Measurements from ENCODE around the gene DENND2A. TPM values are rescaled to one million over a fixed set of nuclear protein-coding genes. Genes with fewer than 3 reads are reported as not detected.

Gene DENND2A
- total RNA-seq, 1 donor from 2014 or later = 7.2 TPM

- intact Hi-C loops (cut with DNase I) = no loop called here
- peak; percentile 68 for DNase-seq (ENCODE audit: low spot score)
Observed at GRCh38 chr7:140655511-140656408, 15.1 kb upstream of the DENND2A start.

DNA sequence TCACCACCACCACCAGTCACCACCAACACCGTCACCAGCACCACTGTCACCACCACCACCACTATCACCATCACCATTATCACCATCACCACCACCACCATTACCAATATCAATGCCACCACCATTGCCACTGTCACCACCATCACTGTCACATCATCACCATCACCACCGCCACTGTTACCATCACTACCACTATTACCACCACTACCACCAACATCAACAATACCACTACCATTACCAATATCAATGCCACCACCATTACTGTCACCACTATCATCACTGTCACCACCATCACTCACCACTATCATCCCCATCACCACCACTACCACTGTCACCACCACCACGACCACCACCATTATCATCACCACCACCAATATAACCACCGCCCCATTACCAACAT is 14.0 kb upstream of the DENND2A start:
- peak; percentile 39 for DNase-seq (ENCODE audit: low spot score)
- intact Hi-C loops (cut with DNase I) = no loop called here

DNA sequence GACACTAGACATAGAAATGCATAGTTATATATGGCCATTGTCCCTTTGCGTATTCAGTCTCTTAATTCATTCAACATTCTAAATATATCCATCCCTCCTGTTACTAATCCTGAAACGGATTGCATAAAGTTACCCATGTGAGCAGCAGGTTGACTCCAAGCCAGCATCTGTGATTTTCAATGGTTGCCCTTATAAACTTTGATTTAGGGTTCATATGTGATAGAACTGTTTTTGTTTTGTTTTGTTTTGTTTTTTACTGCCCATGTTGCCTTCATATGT is 13.4 kb upstream of the DENND2A start:
- intact Hi-C loops (cut with DNase I) = no loop called here
- no peak for DNase-seq (ENCODE audit: low spot score)

DNA sequence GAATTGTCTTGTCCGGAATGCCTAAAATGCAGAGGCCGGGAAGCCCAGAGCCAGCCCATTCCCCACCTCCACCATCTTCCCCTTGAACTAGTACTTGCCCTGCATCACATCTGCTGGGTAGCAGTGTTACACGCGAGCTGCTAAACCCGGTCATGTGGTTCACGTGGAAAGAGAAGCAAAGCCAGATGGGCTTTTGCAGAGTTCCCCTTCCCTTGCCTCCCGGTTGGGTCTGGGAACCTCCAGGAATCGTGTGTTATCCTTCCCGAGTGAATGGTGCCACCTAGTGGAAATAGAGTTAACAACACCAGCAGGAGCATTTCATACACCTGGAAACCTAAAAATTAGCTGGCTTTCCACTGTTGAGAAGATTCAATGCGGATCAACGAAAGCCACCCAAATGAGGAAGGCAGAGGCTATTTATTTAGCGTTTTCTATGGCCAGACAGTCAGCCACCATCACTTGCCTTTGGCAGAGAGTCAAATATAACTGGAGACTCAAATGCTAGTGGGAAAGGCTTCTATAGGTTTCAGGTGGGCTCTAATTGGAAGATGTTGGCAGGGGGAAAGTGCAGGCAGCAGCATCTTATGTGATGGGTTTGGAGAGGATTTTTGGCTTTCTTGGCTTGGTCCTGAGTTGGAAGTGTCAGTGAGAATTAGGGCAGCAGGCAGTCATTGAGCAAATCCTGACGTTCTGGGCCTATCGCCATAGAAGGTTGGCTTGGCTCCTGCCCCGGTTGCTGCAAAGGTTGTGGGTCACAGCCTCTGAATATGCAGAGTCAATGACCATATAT is 12.9 kb upstream of the DENND2A start:
- DNase-seq (ENCODE audit: low spot score) = peak; percentile 77
- intact Hi-C loops (cut with DNase I) = loop anchor here (1.0 to 2.0 kb wide), 2 partner anchors 135 to 175 kb away; partner anchors contain the start of gene MKRN1

GRCh38 chr7:140650367-140650766 is 9.8 kb upstream of the DENND2A start:
- DNase-seq (ENCODE audit: low spot score) = peak; percentile 24
- intact Hi-C loops (cut with DNase I) = no loop called here

DNA sequence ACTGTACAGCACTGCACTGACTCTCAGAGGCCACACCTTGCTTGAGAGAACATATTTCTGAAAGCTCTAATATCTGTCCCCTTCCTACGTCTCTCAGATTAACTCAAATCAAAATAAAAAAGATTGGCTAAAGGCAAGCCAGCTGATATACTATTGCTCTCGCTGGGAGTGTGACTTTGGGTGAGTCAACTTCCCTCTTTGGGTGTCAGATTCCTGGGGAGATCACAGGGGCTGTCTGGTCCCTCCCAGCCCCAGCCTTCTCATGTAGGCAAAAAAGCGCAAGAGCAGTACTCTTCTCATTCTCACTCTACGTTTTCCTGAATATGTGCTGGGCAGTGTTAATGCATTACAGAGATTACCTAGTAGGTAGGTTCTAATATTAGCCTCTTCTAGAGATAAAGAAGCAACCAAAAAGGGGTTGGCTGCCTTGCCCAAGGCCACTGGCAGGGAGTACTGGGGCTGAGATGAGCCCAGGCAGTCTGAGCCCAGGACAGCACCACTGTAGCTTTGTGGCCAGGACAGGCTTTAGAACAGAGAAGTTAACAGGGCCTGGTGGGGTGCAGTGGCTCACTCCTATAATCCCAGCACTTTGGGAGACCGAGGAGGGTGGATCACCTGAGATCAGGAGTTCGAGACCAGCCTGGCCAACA is 9.1 kb upstream of the DENND2A start:
- intact Hi-C loops (cut with DNase I) = no loop called here

GRCh38 chr7:140646931-140647647 is 6.5 kb upstream of the DENND2A start:
- intact Hi-C loops (cut with DNase I) = no loop called here
- DNase-seq (ENCODE audit: low spot score) = peak; percentile 72

More for the DNA sequence above, 9.1 kb upstream of the DENND2A start:
- peak; percentile 46 for DNase-seq (ENCODE audit: low spot score)

DNA sequence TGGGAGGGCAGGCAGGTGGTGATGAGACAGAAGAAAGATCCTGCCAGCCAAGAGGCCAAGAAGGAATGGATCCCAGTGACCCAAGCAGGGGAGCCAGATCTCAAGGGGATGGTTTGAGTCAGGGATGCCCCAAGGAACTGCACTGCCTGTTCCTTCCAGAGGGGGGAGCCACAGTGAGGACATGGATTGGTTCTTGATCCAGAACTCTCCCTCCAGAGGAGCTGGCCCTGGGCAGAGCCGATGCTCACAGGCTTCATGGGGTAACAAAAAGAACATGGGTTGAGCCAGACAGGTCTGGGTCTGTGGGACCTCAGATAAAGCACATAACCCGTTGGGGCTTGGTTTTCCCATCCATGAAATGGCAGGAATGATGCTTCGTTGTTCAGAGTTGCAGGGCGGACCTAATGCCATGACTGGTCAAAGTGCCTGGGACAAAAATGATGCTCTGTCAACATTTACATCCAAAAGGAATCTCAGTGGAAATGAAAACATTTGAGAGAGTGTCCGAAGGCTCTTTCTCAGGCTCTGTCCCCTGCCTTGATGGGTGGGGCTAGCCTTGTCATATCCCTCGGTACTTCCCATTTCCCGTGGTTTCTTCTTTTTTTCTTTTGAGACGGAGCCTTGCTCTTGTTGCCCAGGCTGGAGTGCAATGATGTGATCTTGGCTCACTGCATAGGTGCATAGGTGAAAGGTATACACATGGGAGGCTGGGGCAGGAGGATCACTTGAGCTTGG is 4.7 kb upstream of the DENND2A start:
- intact Hi-C loops (cut with DNase I) = no loop called here
- DNase-seq (ENCODE audit: low spot score) = peak; percentile 47

- peak; percentile 41 for DNase-seq (ENCODE audit: low spot score)
- intact Hi-C loops (cut with DNase I) = loop anchor here (5.0 kb wide), 1 partner anchor 102 kb away; no protein-coding TSS in a partner anchor
Observed at GRCh38 chr7:140644761-140645160, 4.1 kb upstream of the DENND2A start.

- intact Hi-C loops (cut with DNase I) = loop anchor here (5.0 kb wide), 1 partner anchor 101 kb away; no protein-coding TSS in a partner anchor
- DNase-seq (ENCODE audit: low spot score) = no peak
Observed at GRCh38 chr7:140643416-140643815, 2.8 kb upstream of the DENND2A start.

DNA sequence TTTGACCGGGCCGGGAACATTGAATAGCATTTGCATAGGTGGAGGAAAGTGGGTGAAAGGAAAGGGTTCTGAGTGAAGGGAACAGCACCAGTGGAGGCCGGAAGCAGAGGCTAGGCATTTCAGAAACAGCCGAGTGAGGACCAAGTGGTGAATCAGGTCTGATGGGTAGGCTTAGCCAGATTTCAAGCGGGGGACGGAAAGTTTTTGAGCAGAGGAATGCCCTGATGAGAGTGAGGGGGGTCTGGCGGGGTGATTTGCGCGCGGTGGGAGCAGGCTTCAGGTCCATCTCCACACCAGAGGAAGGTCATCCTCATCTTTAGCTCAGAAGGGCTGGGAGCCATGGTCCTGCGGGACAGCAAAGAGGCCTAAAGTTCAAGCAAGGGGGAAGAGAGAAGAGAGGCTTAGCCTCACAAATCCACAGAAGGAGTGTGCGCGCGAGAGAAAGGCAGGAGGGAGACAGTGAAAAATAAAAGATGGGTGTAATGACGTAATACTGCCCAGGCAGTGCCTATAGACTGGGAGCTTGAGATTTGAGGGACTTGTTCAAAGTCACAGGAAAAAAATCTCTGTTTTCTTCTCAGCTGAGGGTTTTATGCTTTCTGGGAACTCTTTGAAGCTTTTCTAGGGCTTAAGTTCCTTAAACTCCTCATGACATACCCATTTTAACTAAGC is 1.0 kb upstream of the DENND2A start:
- no peak for DNase-seq (ENCODE audit: low spot score)
- intact Hi-C loops (cut with DNase I) = loop anchor here (5.0 kb wide), 1 partner anchor 99 kb away; no protein-coding TSS in a partner anchor

DNA sequence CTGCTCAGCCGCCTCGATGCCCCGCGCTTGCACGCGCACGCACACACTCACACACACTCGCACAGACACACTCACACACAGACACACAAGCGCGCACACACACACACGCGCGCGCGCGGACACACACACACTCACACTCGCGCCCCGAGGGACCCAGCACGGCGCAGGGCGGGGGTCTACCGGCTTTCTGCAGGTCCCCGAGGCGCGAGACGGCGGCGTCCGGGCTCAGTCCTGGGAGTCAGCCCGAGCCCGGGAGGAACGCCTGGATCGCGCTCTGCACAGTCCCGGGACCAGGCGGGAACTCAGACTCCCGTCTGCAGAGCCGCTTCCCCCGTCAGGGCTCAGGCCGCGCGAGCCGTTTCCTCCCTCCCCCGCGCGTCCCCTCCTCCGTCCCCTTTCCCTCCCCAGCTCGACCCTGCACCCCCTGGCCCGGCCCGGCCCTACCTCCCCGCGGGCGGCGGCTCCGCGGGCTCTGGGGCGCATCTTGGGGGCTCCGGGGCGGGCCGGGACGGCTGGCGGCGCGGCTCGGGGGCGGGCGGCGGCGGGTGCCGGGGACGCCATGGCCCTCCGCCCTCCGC is 464 bp downstream of the DENND2A start:
- no peak for DNase-seq (ENCODE audit: low spot score)
- intact Hi-C loops (cut with DNase I) = loop anchor here (5.0 kb wide), 1 partner anchor 98 kb away; no protein-coding TSS in a partner anchor

- intact Hi-C loops (cut with DNase I) = loop anchor here (5.0 kb wide), 2 partner anchors 42 to 97 kb away; no protein-coding TSS in a partner anchor
- no peak for DNase-seq (ENCODE audit: low spot score)
Observed at GRCh38 chr7:140639366-140640053, 1.1 kb downstream of the DENND2A start.

- no peak for DNase-seq (ENCODE audit: low spot score)
- intact Hi-C loops (cut with DNase I) = loop anchor here (5.0 kb wide), 1 partner anchor 41 kb away; no protein-coding TSS in a partner anchor
Observed at GRCh38 chr7:140638173-140638791, 2.3 kb downstream of the DENND2A start.

DNA sequence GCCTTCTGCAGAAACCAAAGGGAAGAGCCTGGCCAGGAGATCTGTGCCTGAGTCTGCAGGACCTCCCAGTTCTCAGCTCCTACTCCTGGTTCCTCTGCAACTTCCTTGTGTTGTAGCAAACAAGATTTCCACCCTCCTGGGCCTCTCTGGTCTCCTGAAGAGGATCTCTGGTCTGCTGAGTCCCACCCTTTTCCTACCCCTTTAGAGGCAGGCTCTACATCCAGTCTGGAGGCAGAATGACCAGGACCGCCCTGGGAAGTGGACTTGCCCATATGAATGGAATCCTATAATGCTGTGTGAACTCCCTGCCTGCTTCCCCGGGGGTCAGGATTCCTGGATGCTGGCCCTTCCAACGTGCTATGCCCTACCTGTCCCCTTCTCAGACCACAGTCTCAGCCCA is 3.2 kb downstream of the DENND2A start:
- no peak for DNase-seq (ENCODE audit: low spot score)

GRCh38 chr7:140635816-140636215 is 4.8 kb downstream of the DENND2A start:
- intact Hi-C loops (cut with DNase I) = loop anchor here (5.0 kb wide), 1 partner anchor 39 kb away; no protein-coding TSS in a partner anchor
- no peak for DNase-seq (ENCODE audit: low spot score)

More for the DNA sequence above, 3.2 kb downstream of the DENND2A start:
- intact Hi-C loops (cut with DNase I) = loop anchor here (5.0 kb wide), 1 partner anchor 40 kb away; no protein-coding TSS in a partner anchor

Data from cardiac septum (tissue), 1 donor.